Fibroblast of lung (primary cell): ENCODE results near the gene PGLYRP4.

Source experiments
- CTCF ChIP-seq, 2 donors: IDR thresholded peaks in 1 of 2; conservative IDR thresholded peaks in 1 of 2; 1 replicate in 1 of 2; 2 replicates in 1 of 2; pipeline ENCODE4 v1.5.1; 2011 to 2012; ENCODE audit warnings: low read length in 2 of 2, control low read depth in 1 of 2, inconsistent platforms in 1 of 2, low read depth in 1 of 2, mild to moderate bottlenecking in 1 of 2
- EZH2 ChIP-seq: IDR thresholded peaks from 2 replicates; pipeline ENCODE4 v1.5.1; 2012; ENCODE audit warnings: low read length, control low read depth, mild to moderate bottlenecking; ENCODE audit errors: missing control alignments

- TF ChIP-seq EZH2 (no peak), CTCF (conservative IDR thresholded peaks at IDR 0.05 in 1 of 2, IDR thresholded peaks at IDR 0.05 in 1 of 2; ENCODE audit: low read depth in 1 of 2, low read length in 2 of 2) (no peak)
Measured at GRCh38 chr1:153345187-153346076, 3.2 kb downstream of the PGLYRP4 start.
